Measurements from ENCODE around the gene CCDC102A.

Gene CCDC102A

DNA sequence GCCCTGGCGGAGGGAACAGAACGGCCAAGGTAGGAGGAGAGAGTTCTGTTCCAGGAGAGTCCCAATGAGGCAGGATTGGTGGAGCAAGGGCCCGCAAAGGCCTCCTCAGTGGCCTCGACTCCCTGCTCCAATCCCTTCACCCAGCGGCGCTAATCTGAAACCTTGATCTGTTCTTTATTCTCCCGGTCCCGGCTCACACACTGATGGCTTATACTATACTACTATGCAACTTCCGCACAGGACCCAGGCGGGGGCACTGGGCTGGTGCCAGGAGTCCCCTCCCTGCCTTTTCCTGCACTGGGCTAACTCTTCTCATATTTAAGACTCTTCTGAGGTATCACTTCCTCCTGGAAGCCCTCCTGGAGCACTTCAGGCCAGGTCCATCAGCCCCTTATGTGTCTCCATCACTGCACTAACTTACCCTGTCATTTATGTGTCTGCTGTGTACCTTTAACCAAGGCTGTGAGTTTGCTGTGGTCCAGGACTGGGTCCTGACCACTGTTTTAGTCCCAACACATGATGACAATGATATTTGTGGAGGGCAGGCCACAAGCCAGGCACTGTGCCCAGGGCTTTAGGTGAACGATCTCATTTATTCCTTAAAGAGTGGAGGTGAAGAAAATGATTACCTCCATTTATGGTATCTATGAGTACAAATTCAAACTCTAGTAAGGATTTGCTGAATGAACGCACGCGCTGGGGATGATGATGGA, 6.8 kb downstream of the CCDC102A start:
- H3K4me1 ChIP-seq (ENCODE audit: insufficient read depth, low read length), result peaks cover 17% of the 10 kb centered on the region
- H2AFZ ChIP-seq (ENCODE audit: low read depth, low read length), result no peak overlapping the region
- no peaks in the 10 kb centered on the region for H3K36me3 ChIP-seq (ENCODE audit: insufficient read depth, low read length)
- no peaks in the 10 kb centered on the region for H3K9me3 ChIP-seq (ENCODE audit: low read length)
- H3K27me3 ChIP-seq (ENCODE audit: insufficient read depth, low read length), result no peaks in the 10 kb centered on the region
- H3K4me3 ChIP-seq (ENCODE audit: low read length), result no peak overlapping the region

DNA sequence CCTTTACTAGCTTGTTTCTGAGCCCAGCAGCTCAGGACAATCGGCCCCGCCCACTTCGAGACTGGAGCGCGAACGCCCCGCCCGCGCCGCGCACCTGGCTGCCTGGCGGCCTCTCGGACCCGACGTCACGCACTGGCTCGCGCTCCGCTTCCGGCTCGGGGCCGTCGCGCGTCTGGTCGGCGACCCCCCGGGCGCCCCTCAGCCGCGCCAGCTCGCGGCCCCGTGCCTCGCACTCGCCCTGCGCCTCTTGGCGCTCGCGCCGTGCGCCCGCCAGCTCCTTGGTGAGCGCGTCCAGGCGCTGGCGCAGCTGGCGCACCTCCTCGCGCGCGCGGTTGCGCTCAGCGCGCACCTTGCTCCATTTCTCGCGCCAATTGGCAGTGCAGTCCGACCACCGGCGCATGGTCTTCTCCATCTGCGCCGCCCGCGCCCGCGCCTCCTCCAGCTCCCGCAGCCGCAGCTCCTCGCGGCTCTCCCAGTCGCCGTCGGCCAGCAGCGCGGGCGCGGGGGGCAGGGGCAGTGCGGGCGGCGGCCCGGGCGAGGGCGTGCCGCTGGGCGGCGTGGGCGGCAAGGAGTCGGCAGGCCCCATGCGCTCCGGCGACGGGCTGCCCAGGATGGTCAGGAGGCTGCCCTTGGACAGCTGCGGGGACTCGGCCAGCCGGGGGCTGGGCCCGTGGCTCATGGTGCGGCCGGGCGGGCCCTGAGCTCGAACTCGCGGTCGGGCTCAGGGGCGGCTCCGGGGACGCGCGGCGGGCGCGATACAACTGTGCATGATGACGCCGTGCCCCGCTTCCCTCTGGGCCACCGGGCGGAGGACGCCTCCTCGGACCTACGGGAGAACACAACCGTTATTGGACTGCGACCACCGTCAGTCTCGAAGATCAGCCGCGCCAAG, 7.6 kb downstream of the CCDC102A start:
- Histone ChIP-seq H3K9me3 (ENCODE audit: low read length) (no peaks in the 10 kb centered on the region), H3K27me3 (ENCODE audit: insufficient read depth, low read length) (no peaks in the 10 kb centered on the region), H3K4me3 (ENCODE audit: low read length) (no peak overlapping the region), H3K36me3 (ENCODE audit: insufficient read depth, low read length) (no peaks in the 10 kb centered on the region), H3K4me1 (ENCODE audit: insufficient read depth, low read length) (peaks cover 17% of the 10 kb centered on the region), H2AFZ (ENCODE audit: low read depth, low read length) (no peak overlapping the region)

DNA sequence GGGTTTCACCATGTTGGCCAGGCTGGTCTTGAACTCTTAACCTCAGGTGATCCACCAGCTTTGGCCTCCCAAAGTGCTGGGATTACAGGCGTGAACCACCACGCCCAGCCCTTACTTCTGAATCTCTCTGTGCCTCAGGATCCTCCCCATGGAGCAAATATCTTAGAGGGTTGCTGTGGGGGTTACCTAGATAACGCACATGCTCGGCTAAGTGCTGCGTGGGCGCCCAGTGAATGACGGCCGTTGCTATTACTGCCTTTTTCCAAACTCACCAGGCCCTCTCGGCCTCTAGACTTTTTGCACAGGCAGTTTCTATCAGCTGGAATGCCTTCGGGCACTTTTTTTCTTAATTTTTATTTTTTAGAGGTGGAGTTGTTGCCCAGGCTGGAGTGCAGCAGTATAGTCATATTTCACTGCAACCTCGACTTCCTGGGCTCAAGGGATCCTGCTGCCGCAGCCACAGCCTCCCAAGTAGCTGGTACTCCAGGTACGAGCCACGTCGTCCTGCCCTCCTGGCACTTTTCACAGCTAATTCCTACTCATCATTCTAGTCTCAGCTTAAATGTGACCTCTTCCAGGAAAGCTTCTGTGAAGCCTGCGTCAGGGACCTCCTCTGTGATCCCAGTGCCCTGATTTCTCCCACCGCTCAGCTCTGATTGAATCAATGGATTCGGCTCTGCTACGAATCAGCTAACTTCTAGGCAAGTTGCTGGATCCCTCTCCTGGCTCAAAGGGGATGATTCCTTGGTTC, 8.6 kb downstream of the CCDC102A start:
- H3K36me3 ChIP-seq (ENCODE audit: insufficient read depth, low read length), result no peaks in the 10 kb centered on the region
- H2AFZ ChIP-seq (ENCODE audit: low read depth, low read length), result no peak overlapping the region
- no peaks in the 10 kb centered on the region for H3K27me3 ChIP-seq (ENCODE audit: insufficient read depth, low read length)
- peaks cover 8% of the 10 kb centered on the region for H3K4me1 ChIP-seq (ENCODE audit: insufficient read depth, low read length)
- no peak overlapping the region for H3K4me3 ChIP-seq (ENCODE audit: low read length)
- H3K9me3 ChIP-seq (ENCODE audit: low read length), result no peaks in the 10 kb centered on the region

DNA sequence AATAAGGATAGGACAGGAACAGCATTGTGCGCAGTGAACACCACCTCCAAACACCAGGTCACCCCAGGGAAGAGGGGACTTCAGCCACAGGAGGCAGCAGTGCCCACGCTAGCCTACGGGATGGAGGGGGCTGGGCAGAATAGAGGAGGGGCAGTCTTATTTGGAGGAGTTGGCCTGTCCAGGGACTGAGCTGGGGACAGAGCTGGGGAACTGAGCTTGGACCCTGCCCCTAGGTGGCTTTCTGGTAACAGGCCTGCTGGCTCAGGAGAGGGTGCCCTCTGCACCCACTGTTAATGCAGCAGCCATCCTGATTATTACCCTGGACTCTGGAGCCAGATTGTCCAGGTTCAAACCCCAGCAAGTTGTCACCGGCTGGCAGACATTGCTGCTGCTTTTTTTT, 9.3 kb downstream of the CCDC102A start:
- Histone ChIP-seq H3K9me3 (ENCODE audit: low read length) (no peaks in the 10 kb centered on the region), H2AFZ (ENCODE audit: low read depth, low read length) (no peak overlapping the region), H3K36me3 (ENCODE audit: insufficient read depth, low read length) (no peaks in the 10 kb centered on the region), H3K4me1 (ENCODE audit: insufficient read depth, low read length) (peaks cover 4% of the 10 kb centered on the region), H3K4me3 (ENCODE audit: low read length) (no peak overlapping the region), H3K27me3 (ENCODE audit: insufficient read depth, low read length) (no peaks in the 10 kb centered on the region)

- H3K27me3 ChIP-seq (ENCODE audit: insufficient read depth, low read length), result no peaks in the 10 kb centered on the region
- no peak overlapping the region for H3K4me3 ChIP-seq (ENCODE audit: low read length)
- no peak overlapping the region for H2AFZ ChIP-seq (ENCODE audit: low read depth, low read length)
- H3K9me3 ChIP-seq (ENCODE audit: low read length), result no peaks in the 10 kb centered on the region
- H3K4me1 ChIP-seq (ENCODE audit: insufficient read depth, low read length), result peaks cover 4% of the 10 kb centered on the region
- H3K36me3 ChIP-seq (ENCODE audit: insufficient read depth, low read length), result no peaks in the 10 kb centered on the region
These were observed 9.9 kb downstream of the CCDC102A start for GRCh38 chr16:57526498-57526897.

DNA sequence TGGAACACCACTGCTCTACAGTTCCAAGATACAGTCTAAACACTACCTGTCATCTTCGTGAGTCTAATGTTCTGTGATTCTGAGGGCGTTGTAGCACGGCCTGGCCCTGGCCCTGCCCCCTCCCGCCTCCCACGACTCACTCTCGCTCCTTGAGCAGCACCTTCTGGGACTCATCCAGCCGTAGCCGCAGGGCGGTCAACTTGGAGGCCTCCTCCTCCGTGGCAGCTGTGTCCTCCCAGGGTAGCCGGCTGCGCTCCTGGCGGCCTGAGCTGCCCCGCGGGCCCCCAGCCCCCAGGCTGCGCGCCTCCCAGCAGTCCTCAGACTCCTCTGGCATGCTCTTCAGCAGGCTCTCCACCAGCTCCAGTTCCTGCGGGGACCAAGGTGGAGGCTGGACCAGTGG, 10.6 kb downstream of the CCDC102A start:
- Histone ChIP-seq H3K4me1 (ENCODE audit: insufficient read depth, low read length) (peaks cover 4% of the 10 kb centered on the region), H3K27me3 (ENCODE audit: insufficient read depth, low read length) (no peaks in the 10 kb centered on the region), H3K36me3 (ENCODE audit: insufficient read depth, low read length) (no peaks in the 10 kb centered on the region), H3K4me3 (ENCODE audit: low read length) (no peak overlapping the region), H2AFZ (ENCODE audit: low read depth, low read length) (no peak overlapping the region), H3K9me3 (ENCODE audit: low read length) (no peaks in the 10 kb centered on the region)

GRCh38 chr16:57522960-57523359, 13.4 kb downstream of the CCDC102A start:
- Histone ChIP-seq H2AFZ (ENCODE audit: low read depth, low read length) (no peak overlapping the region), H3K27me3 (ENCODE audit: insufficient read depth, low read length) (no peaks in the 10 kb centered on the region), H3K9me3 (ENCODE audit: low read length) (no peaks in the 10 kb centered on the region), H3K4me3 (ENCODE audit: low read length) (no peak overlapping the region), H3K36me3 (ENCODE audit: insufficient read depth, low read length) (no peaks in the 10 kb centered on the region), H3K4me1 (ENCODE audit: insufficient read depth, low read length) (no peaks in the 10 kb centered on the region)

DNA sequence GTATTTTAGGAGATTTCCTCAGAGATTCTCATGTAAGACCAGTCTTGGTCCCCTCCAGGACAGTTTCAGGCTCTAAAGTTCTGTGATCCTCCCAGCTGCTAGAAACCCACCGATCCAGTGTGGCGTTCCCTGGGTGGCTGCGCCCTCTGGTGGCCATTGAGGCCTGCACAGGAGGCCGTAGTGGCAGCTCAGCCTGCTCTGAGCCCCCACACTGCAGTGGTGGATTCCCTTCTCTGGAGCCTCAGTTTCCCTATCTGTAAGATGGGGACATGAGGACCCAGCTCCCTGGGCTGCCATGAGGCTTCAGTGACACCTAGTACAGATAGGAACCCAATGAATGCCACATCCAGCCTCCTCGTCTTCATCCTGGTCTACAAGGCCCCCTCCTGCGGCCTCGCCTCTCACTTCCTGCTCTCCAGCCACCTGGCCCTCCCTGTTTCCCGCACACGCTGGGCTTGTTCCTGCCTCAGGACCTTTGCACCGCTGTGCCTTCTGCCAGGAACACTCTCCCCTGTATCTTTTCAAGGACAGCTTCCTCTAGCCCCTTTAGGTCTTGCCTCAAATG, 16.5 kb downstream of the CCDC102A start:
- Histone ChIP-seq H3K36me3 (ENCODE audit: insufficient read depth, low read length) (no peaks in the 10 kb centered on the region), H3K4me3 (ENCODE audit: low read length) (no peak overlapping the region), H3K4me1 (ENCODE audit: insufficient read depth, low read length) (no peaks in the 10 kb centered on the region)

DNA sequence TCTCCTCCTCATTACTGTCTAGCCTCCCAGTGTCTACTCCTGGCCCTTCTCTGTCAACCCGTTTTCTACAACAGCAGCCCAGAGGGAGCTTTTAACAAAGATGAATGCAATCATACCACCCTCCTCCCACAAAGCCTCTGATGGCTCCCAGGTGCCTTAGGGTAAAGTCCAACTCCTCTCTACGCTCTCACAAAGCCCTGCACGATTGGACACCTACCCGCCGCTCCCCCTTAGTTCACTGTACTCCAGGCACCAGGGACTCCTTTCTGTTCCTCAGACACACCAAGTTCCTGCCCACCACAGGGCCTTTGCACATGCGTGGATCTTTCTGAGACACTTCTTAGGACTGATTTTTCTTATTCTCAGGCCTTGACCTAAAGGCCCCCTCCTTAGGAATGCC, 17.4 kb downstream of the CCDC102A start:
- Histone ChIP-seq H3K36me3 (ENCODE audit: insufficient read depth, low read length) (no peaks in the 10 kb centered on the region), H3K4me1 (ENCODE audit: insufficient read depth, low read length) (no peaks in the 10 kb centered on the region), H2AFZ (ENCODE audit: low read depth, low read length) (no peak overlapping the region), H3K4me3 (ENCODE audit: low read length) (no peak overlapping the region), H3K9me3 (ENCODE audit: low read length) (no peaks in the 10 kb centered on the region), H3K27me3 (ENCODE audit: insufficient read depth, low read length) (no peaks in the 10 kb centered on the region)

More for the DNA sequence above, 16.5 kb downstream of the CCDC102A start:
- no peak overlapping the region for H2AFZ ChIP-seq (ENCODE audit: low read depth, low read length)
- H3K9me3 ChIP-seq (ENCODE audit: low read length), result no peaks in the 10 kb centered on the region
- no peaks in the 10 kb centered on the region for H3K27me3 ChIP-seq (ENCODE audit: insufficient read depth, low read length)

GRCh38 chr16:57518520-57518919, 17.9 kb downstream of the CCDC102A start:
- no peak overlapping the region for H3K4me3 ChIP-seq (ENCODE audit: low read length)
- H2AFZ ChIP-seq (ENCODE audit: low read depth, low read length), result no peak overlapping the region

GRCh38 chr16:57517397-57518367, 18.7 kb downstream of the CCDC102A start:
- Histone ChIP-seq H3K27me3 (ENCODE audit: insufficient read depth, low read length) (no peaks in the 10 kb centered on the region), H2AFZ (ENCODE audit: low read depth, low read length) (no peak overlapping the region), H3K36me3 (ENCODE audit: insufficient read depth, low read length) (no peaks in the 10 kb centered on the region), H3K9me3 (ENCODE audit: low read length) (no peaks in the 10 kb centered on the region), H3K4me1 (ENCODE audit: insufficient read depth, low read length) (no peaks in the 10 kb centered on the region), H3K4me3 (ENCODE audit: low read length) (no peak overlapping the region)

More at GRCh38 chr16:57518520-57518919, 17.9 kb downstream of the CCDC102A start:
- Histone ChIP-seq H3K4me1 (ENCODE audit: insufficient read depth, low read length) (no peaks in the 10 kb centered on the region), H3K27me3 (ENCODE audit: insufficient read depth, low read length) (no peaks in the 10 kb centered on the region), H3K36me3 (ENCODE audit: insufficient read depth, low read length) (no peaks in the 10 kb centered on the region), H3K9me3 (ENCODE audit: low read length) (no peaks in the 10 kb centered on the region)

DNA sequence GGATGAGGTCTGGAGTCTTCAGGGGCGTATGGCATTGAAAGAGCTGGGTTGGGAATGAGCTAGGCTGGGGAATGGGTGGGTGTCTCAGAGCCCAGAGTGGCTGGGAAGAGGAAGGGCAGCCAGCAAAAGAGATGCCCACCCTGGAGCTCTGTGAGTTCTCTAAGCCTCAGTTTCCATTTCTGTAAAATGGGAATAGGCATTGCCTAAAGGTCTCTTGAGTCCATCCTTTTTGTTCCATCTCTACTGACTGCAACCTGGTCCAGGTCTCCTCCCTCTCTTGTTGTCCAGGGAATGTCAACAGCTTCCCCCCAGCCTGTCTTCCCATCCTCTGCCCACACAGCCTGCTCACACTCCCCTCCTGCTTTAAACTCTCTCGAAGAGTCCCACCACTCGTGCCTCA, 19.6 kb downstream of the CCDC102A start:
- Histone ChIP-seq H3K36me3 (ENCODE audit: insufficient read depth, low read length) (no peaks in the 10 kb centered on the region), H3K27me3 (ENCODE audit: insufficient read depth, low read length) (no peaks in the 10 kb centered on the region), H3K9me3 (ENCODE audit: low read length) (no peaks in the 10 kb centered on the region), H2AFZ (ENCODE audit: low read depth, low read length) (no peak overlapping the region), H3K4me3 (ENCODE audit: low read length) (no peak overlapping the region), H3K4me1 (ENCODE audit: insufficient read depth, low read length) (no peaks in the 10 kb centered on the region)
